Thoracic aorta (tissue), 2 donors: ENCODE results near the gene KIF13A. TPM values are rescaled to one million over a fixed set of nuclear protein-coding genes. Genes with fewer than 3 reads are reported as not detected.
A peak's percentile ranks its signal among the peaks of the same experiment; 100 is the strongest.

ENCODE experiments used
- ATAC-seq: fragments of 150-250 bp; one replicate; pipeline ENCODE4 v1.8.0; 2017; ENCODE audit warnings: low read depth; ENCODE audit not compliant: insufficient number of reproducible peaks, low FRiP score
- DNase-seq: peaks from one replicate; pipeline ENCODE4 v3.0.0-alpha.2; 2020; ENCODE audit warnings: low spot score
- H3K27ac ChIP-seq, 2 donors: fragments of 200-600 bp; sonication (generic); 1 replicate in 1 of 2; 2 replicates in 1 of 2; pipeline ENCODE4 v1.5.1; 2016; ENCODE audit warnings: mild to moderate bottlenecking in 2 of 2, moderate library complexity in 2 of 2
- H3K27me3 ChIP-seq: fragments of 200-600 bp; sonication (generic); replicated peaks from 2 replicates; pipeline ENCODE4 v1.6.0; 2016; ENCODE audit warnings: mild to moderate bottlenecking; ENCODE audit not compliant: insufficient read depth
- H3K36me3 ChIP-seq: fragments of 200-600 bp; sonication (generic); one replicate; pipeline ENCODE4 v1.5.1; 2016
- H3K4me1 ChIP-seq, 2 donors: fragments of 200-600 bp; sonication (generic); 1 replicate in 1 of 2; 2 replicates in 1 of 2; pipeline versions ENCODE4 v1.5.1 to v1.6.0; 2016; ENCODE audit warnings: low read depth in 2 of 2, mild to moderate bottlenecking in 1 of 2; ENCODE audit not compliant: control insufficient read depth in 1 of 2
- H3K4me3 ChIP-seq: fragments of 200-600 bp; sonication (generic); 2 replicates; pipeline ENCODE4 v1.5.1; 2016; ENCODE audit warnings: mild to moderate bottlenecking
- H3K9me3 ChIP-seq: fragments of 200-600 bp; sonication (generic); 2 replicates; pipeline ENCODE4 v1.5.1; 2016
- CTCF ChIP-seq: fragments of 200-600 bp; sonication (generic); IDR thresholded peaks from one replicate; pipeline ENCODE4 v1.5.1; 2019; ENCODE audit warnings: antibody characterized with exemption
- total RNA-seq, 2 donors: library from RNA; depleted of rRNA; stranded (reverse); fragments of >200 nt; gene quantifications; one replicate each; pipeline versions ENCODE4 v1.1.0 to v1.2.3, GENCODE V29; 2016

KIF13A gene
- total RNA-seq, 2 donors from 2014 or later = 79.3 to 98.0 TPM

GRCh38 chr6:17870300-17871188, 116.9 kb downstream of the KIF13A start:
- TF ChIP-seq CTCF = no peak
- no peak for DNase-seq
- H3K4me3 ChIP-seq = no peak overlapping the region
- peak overlapping the region in 1 of 2 donors; percentile 27 for H3K27ac ChIP-seq
- no peaks in the 10 kb centered on the region for H3K9me3 ChIP-seq
- H3K27me3 ChIP-seq = no peaks in the 10 kb centered on the region
- no peak for ATAC-seq
- H3K36me3 ChIP-seq = no peaks in the 10 kb centered on the region
- peaks cover 34 to 63% of the 10 kb centered on the region in 2 donors for H3K4me1 ChIP-seq

- Histone ChIP-seq H3K4me1 (peaks cover 43 to 72% of the 10 kb centered on the region in 2 donors), H3K27ac (peak overlapping the region in 1 of 2 donors; percentile 27), H3K9me3 (no peaks in the 10 kb centered on the region), H3K4me3 (no peak overlapping the region), H3K27me3 (no peaks in the 10 kb centered on the region), H3K36me3 (no peaks in the 10 kb centered on the region)
- no peak for DNase-seq
- no peak for TF ChIP-seq CTCF
- ATAC-seq = no peak
Observed at GRCh38 chr6:17869753-17870050, 117.7 kb downstream of the KIF13A start.

- no peak for DNase-seq
- Histone ChIP-seq H3K27ac (peak overlapping the region in 1 of 2 donors; percentile 27), H3K4me1 (peaks cover 47 to 77% of the 10 kb centered on the region in 2 donors), H3K9me3 (no peaks in the 10 kb centered on the region), H3K27me3 (no peaks in the 10 kb centered on the region), H3K4me3 (no peak overlapping the region), H3K36me3 (no peaks in the 10 kb centered on the region)
- ATAC-seq = no peak
- TF ChIP-seq CTCF = no peak
Observed at GRCh38 chr6:17869010-17869752, 118.3 kb downstream of the KIF13A start.

- H3K27me3 ChIP-seq = no peaks in the 10 kb centered on the region
- H3K4me3 ChIP-seq = no peak overlapping the region
- H3K36me3 ChIP-seq = no peaks in the 10 kb centered on the region
- H3K27ac ChIP-seq = peak overlapping the region; percentile 27 to 52
- H3K4me1 ChIP-seq = peaks cover 53 to 89% of the 10 kb centered on the region in 2 donors
- no peak for TF ChIP-seq CTCF
- ATAC-seq (no peak), DNase-seq (no peak)
- no peaks in the 10 kb centered on the region for H3K9me3 ChIP-seq
Observed at GRCh38 chr6:17867880-17868279, 119.6 kb downstream of the KIF13A start.

- Histone ChIP-seq H3K4me1 (peaks cover 53 to 83% of the 10 kb centered on the region in 2 donors), H3K36me3 (no peaks in the 10 kb centered on the region), H3K9me3 (no peaks in the 10 kb centered on the region), H3K27ac (peak overlapping the region in 1 of 2 donors; percentile 52), H3K4me3 (no peak overlapping the region), H3K27me3 (no peaks in the 10 kb centered on the region)
- no peak for TF ChIP-seq CTCF
- DNase-seq (no peak), ATAC-seq (no peak)
Observed at GRCh38 chr6:17866876-17867444, 120.5 kb downstream of the KIF13A start.
